Measurements from ENCODE around the gene LYRM4. TPM values are rescaled to one million over a fixed set of nuclear protein-coding genes. Genes with fewer than 3 reads are reported as not detected.

The LYRM4 gene
- total and polyA plus RNA-seq, 8 donors = 25.2 to 47.4 (median 42.0) TPM

- DNase-seq (no peak), ATAC-seq (no peak)
- H3K4me1 ChIP-seq = no peaks in the 10 kb centered on the region
- TF ChIP-seq, protein P1, sequence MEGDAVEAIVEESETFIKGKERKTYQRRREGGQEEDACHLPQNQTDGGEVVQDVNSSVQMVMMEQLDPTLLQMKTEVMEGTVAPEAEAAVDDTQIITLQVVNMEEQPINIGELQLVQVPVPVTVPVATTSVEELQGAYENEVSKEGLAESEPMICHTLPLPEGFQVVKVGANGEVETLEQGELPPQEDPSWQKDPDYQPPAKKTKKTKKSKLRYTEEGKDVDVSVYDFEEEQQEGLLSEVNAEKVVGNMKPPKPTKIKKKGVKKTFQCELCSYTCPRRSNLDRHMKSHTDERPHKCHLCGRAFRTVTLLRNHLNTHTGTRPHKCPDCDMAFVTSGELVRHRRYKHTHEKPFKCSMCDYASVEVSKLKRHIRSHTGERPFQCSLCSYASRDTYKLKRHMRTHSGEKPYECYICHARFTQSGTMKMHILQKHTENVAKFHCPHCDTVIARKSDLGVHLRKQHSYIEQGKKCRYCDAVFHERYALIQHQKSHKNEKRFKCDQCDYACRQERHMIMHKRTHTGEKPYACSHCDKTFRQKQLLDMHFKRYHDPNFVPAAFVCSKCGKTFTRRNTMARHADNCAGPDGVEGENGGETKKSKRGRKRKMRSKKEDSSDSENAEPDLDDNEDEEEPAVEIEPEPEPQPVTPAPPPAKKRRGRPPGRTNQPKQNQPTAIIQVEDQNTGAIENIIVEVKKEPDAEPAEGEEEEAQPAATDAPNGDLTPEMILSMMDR (IDR thresholded peaks at IDR 0.05) = no peak
- no peak overlapping the region for H3K27ac ChIP-seq
- no peaks in the 10 kb centered on the region for H3K36me3 ChIP-seq
- no peak overlapping the region for H3K4me3 ChIP-seq
- H3K9me3 ChIP-seq = no peaks in the 10 kb centered on the region
- intact Hi-C loops (cut with DNase I) = no loop called here
- H3K27me3 ChIP-seq = no peaks in the 10 kb centered on the region
Observed at GRCh38 chr6:5155906-5156305, 104.8 kb downstream of the LYRM4 start.

- Histone ChIP-seq H3K4me1 (no peaks in the 10 kb centered on the region), H3K27ac (no peak overlapping the region), H3K27me3 (no peaks in the 10 kb centered on the region), H3K4me3 (no peak overlapping the region), H3K36me3 (no peaks in the 10 kb centered on the region), H3K9me3 (no peaks in the 10 kb centered on the region)
- ATAC-seq = no peak
- TF ChIP-seq, protein P1 (IDR thresholded peaks at IDR 0.05) = no peak
- intact Hi-C loops (cut with DNase I) = no loop called here
- no peak for DNase-seq
Observed at GRCh38 chr6:5153186-5153585, 107.6 kb downstream of the LYRM4 start.

- TF ChIP-seq, protein P1 (IDR thresholded peaks at IDR 0.05) = no peak
- Histone ChIP-seq H3K4me3 (no peak overlapping the region), H3K27ac (no peak overlapping the region), H3K4me1 (no peaks in the 10 kb centered on the region), H3K27me3 (no peaks in the 10 kb centered on the region), H3K9me3 (no peaks in the 10 kb centered on the region), H3K36me3 (no peaks in the 10 kb centered on the region)
- DNase-seq = no peak
- intact Hi-C loops (cut with DNase I) = no loop called here
- ATAC-seq = no peak
Observed at GRCh38 chr6:5152460-5152859, 108.3 kb downstream of the LYRM4 start.

DNA sequence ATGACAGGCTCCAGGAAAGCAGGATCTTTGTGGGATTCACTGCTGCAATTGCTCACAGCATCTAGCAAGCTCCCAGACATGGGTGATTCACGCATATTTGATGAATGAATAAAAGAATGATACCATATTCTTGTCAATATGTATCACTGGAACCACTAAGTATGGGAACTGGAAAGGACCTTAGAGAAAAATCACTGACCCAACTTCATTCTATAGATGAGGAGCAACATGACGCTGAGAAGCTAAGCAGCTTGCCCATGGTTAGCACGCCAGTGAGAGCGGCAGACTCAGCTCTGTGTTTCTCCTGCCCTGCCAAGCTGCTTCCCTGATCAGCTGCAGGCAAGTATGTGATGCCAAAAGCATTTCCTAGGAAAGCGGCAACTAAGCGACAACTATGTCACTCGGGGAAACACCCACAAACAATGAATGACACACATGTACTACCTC lies 108.8 kb downstream of the LYRM4 start:
- Histone ChIP-seq H3K4me1 (no peaks in the 10 kb centered on the region), H3K36me3 (no peaks in the 10 kb centered on the region), H3K27ac (no peak overlapping the region), H3K27me3 (no peaks in the 10 kb centered on the region), H3K4me3 (no peak overlapping the region), H3K9me3 (no peaks in the 10 kb centered on the region)
- DNase-seq = no peak
- TF ChIP-seq, protein P1 (IDR thresholded peaks at IDR 0.05) = no peak
- intact Hi-C loops (cut with DNase I) = no loop called here
- no peak for ATAC-seq

DNA sequence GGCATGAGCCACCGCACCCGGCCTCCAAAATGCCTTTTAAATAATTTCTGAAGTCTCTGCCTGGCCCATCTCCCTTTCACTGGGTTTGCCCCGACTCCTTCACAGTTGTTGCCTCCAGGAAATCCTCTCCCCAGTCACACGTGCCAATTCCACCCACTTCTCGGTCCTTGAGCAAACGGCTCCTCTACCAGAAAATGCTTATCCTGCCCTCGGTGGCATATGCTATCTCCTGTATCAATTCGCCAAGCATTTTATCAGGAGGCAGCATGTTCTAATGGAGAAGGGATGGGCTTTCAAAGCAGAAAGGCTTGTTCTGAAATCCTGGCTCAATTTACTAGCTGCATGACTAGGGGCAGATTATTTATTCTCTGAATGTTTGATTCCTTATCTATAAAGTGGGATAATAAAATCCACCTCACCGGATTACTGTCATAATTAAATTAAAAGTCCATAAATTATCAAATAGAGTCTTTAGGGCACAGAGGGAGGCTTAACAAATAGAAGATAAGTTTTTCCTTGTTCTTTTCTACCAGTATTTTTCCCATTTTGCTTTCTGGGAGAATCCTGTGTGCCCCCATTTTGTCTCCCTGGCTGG lies 109.3 kb downstream of the LYRM4 start:
- Histone ChIP-seq H3K27ac (no peak overlapping the region), H3K36me3 (no peaks in the 10 kb centered on the region), H3K27me3 (no peaks in the 10 kb centered on the region), H3K9me3 (no peaks in the 10 kb centered on the region), H3K4me1 (no peaks in the 10 kb centered on the region), H3K4me3 (no peak overlapping the region)
- no peak for ATAC-seq
- intact Hi-C loops (cut with DNase I) = no loop called here
- TF ChIP-seq, protein P1 (IDR thresholded peaks at IDR 0.05) = no peak
- DNase-seq = no peak
